ENCODE measurements around the gene GNL1. TPM values are rescaled to one million over a fixed set of nuclear protein-coding genes. Genes with fewer than 3 reads are reported as not detected.
"Not testable (repeated sequence)": the region's sequence is repeated elsewhere in the genome, so short reads cannot be mapped to it uniquely, and the experiment has no call there.

The GNL1 gene
- total RNA-seq, 1 experiment from 2014 or later, result 19.2 TPM

- DNase-seq (ENCODE audit: extremely low read depth, low read depth), result no peak
Observed at GRCh38 chr6:30500421-30501355, 55.6 kb downstream of the GNL1 start.

GRCh38 chr6:30498705-30499104 lies 57.6 kb downstream of the GNL1 start:
- DNase-seq (ENCODE audit: extremely low read depth, low read depth), result not testable (repeated sequence)

GRCh38 chr6:30497714-30498113 lies 58.6 kb downstream of the GNL1 start:
- DNase-seq (ENCODE audit: extremely low read depth, low read depth), result no peak

- DNase-seq (ENCODE audit: extremely low read depth, low read depth), result not testable (repeated sequence)
Observed at GRCh38 chr6:30497261-30497599, 59.1 kb downstream of the GNL1 start.

GRCh38 chr6:30495993-30496392 lies 60.3 kb downstream of the GNL1 start:
- no peak for DNase-seq (ENCODE audit: extremely low read depth, low read depth)

- DNase-seq (ENCODE audit: extremely low read depth, low read depth), result not testable (repeated sequence)
Observed at GRCh38 chr6:30495060-30495459, 61.2 kb downstream of the GNL1 start.

- no peak for DNase-seq (ENCODE audit: extremely low read depth, low read depth)
Observed at GRCh38 chr6:30494291-30494861, 61.9 kb downstream of the GNL1 start.

GRCh38 chr6:30493643-30494250 lies 62.5 kb downstream of the GNL1 start:
- DNase-seq (ENCODE audit: extremely low read depth, low read depth), result no peak

- DNase-seq (ENCODE audit: extremely low read depth, low read depth), result no peak
Observed at GRCh38 chr6:30491991-30492952, 64.0 kb downstream of the GNL1 start.

Small RNA genes within 50 kb of the gene (small RNA-seq; reads per million reads assigned to genes)
- gene MIR877, result 0.17 to 2.2 reads per million in 2 experiments

Other genes starting within 250 kb of the GNL1 start
- gene TRIM39, start 229.6 kb downstream of the GNL1 start, total RNA-seq (2014; rRNA removed; shearing (Covaris generic)), result 7.0 and 9.7 TPM in 2 replicates
- gene RPP21, start 211.3 kb downstream of the GNL1 start, total RNA-seq (2014; rRNA removed; shearing (Covaris generic)), result 39.5 and 42.7 TPM in 2 replicates
- gene HLA-E, start 67.0 kb downstream of the GNL1 start, total RNA-seq (2014; rRNA removed; shearing (Covaris generic)), result 71.2 and 72.6 TPM in 2 replicates
- 9.1 and 9.6 TPM in 2 replicates for gene PRR3, start 806 bp upstream of the GNL1 start, total RNA-seq (2014; rRNA removed; shearing (Covaris generic))
- 29.2 and 34.4 TPM in 2 replicates for gene ABCF1, start 15.0 kb upstream of the GNL1 start, total RNA-seq (2014; rRNA removed; shearing (Covaris generic))
- gene PPP1R10, start 60.8 kb upstream of the GNL1 start, total RNA-seq (2014; rRNA removed; shearing (Covaris generic)), result 68.4 and 74.9 TPM in 2 replicates
- gene MRPS18B, start 61.4 kb upstream of the GNL1 start, total RNA-seq (2014; rRNA removed; shearing (Covaris generic)), result 116 and 129 TPM in 2 replicates
- gene ATAT1, start 70.4 kb upstream of the GNL1 start, total RNA-seq (2014; rRNA removed; shearing (Covaris generic)), result 4.3 and 7.7 TPM in 2 replicates
- 7.5 and 8.3 TPM in 2 replicates for gene C6orf136, start 90.6 kb upstream of the GNL1 start, total RNA-seq (2014; rRNA removed; shearing (Covaris generic))
- gene DHX16, start 116.5 kb upstream of the GNL1 start, total RNA-seq (2014; rRNA removed; shearing (Covaris generic)), result 35.5 and 35.6 TPM in 2 replicates
- 35.1 and 42.5 TPM in 2 replicates for gene PPP1R18, start 130.2 kb upstream of the GNL1 start, total RNA-seq (2014; rRNA removed; shearing (Covaris generic))
- gene NRM, start 134.5 kb upstream of the GNL1 start, total RNA-seq (2014; rRNA removed; shearing (Covaris generic)), result 6.3 and 6.4 TPM in 2 replicates
- 8.4 and 11.3 TPM in 2 replicates for gene MDC1, start 160.8 kb upstream of the GNL1 start, total RNA-seq (2014; rRNA removed; shearing (Covaris generic))
- gene TUBB, start 163.9 kb upstream of the GNL1 start, total RNA-seq (2014; rRNA removed; shearing (Covaris generic)), result 287 and 303 TPM in 2 replicates
- 137 and 149 TPM in 2 replicates for gene FLOT1, start 186.2 kb upstream of the GNL1 start, total RNA-seq (2014; rRNA removed; shearing (Covaris generic))
- 90.1 and 118 TPM in 2 replicates for gene IER3, start 188.1 kb upstream of the GNL1 start, total RNA-seq (2014; rRNA removed; shearing (Covaris generic))

All from NCI-H460 (cell line).